ENCODE data around the gene POLR1E. TPM values are rescaled to one million over a fixed set of nuclear protein-coding genes. Genes with fewer than 3 reads are reported as not detected.
"Not testable (repeated sequence)": the region's sequence is repeated elsewhere in the genome, so short reads cannot be mapped to it uniquely, and the experiment has no call there.

The POLR1E gene
- polyA plus RNA-seq, 1 donor, result 30.6 TPM

DNA sequence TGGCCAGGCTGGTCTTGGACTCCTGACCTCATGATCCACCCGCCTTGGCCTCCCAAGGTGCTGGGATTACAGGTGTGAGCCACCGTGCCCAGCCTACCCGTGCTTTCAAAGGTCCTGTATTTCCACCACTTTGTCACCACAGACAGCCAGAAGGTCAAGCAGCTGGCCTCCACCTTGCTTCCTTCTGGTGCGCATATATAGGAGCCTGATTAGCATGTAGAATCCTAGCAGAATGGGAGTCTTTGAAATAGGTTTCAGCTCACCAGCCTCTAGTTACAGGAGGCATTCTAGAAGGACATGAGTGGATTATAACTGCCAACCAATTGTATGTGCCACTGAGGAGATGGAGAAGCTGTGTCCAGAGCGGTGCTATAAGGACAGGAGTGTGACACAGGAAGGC, 18.9 kb downstream of the POLR1E start:
- DNase-seq, result no peak

DNA sequence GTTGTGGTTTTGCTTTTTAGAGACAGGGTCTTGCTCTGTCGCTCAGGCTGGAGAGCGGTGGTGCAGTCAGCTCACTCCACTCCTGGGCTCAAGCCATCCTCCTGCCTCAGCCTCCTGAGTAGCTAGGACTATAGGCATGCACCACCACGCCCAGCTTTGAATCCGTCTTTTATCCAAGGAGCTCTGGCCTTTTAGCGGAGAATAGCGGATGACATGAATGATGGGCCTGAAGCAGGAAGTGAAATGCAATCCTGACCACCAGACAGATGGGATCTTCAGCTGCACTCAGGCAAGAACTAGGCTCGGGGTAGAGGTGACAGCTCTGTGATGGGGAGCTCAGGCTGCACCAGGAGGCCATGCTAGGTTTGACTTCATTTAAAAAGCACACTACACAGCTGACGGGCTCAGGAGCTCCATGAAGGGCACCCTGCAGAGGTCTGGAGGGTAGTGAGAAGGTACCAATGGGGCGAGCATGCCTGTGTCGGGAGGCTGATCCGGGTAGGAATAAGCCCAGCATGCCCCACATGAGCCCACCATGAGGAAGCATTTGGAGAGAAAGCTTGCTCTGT, 21.9 kb downstream of the POLR1E start:
- no peak for DNase-seq

DNA sequence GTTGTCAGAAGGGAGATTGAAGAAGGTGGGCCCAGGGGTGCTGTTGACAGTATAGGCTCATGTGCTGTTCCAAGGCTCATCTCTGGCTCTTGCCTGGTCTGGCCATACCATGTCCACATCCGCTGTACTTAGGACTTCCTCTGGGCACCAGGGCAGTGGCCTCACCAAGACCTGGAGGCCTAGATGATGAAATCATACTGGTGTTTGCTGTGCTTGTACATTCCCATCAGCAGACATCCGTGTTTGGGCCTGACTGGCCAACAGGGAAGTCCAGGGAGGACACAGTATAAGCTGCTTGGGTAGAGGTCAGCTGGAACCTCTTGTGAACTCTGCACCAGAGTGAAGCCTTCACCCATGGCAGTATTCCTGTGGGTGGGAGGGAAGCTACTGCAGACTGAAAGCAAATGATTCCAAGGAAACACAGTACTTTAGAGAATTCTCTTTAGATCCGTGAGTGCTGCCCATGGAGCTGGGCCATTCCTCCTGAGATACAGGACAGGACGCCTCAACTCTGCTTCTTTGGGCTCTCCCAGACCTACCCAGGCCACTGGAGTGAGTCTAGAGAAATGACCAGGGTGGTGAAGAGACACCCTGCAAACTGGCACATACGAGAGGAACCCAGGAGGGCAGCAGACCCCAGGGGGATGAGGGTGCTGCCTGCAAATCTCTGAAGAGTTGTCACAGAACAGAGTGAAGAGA, 22.5 kb downstream of the POLR1E start:
- DNase-seq, result no peak

DNA sequence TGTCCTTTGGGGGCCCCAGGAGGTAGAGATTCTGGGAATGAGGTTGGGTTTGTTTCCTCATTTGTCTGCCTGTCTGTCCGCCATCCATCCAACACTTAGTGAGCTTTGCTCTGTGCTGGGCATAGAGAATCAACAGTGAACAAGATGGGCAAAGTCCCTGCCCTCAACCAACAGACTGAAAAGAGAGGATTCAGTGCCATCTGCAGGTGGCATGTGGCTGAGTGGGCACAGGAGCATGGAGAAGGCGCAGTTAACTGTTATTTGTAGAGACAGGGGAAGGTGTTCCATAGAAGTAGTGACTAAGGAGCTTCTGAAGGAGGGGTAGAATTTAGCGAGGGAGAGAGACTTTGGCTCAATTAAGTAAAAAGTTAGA, 23.1 kb downstream of the POLR1E start:
- DNase-seq, result no peak

DNA sequence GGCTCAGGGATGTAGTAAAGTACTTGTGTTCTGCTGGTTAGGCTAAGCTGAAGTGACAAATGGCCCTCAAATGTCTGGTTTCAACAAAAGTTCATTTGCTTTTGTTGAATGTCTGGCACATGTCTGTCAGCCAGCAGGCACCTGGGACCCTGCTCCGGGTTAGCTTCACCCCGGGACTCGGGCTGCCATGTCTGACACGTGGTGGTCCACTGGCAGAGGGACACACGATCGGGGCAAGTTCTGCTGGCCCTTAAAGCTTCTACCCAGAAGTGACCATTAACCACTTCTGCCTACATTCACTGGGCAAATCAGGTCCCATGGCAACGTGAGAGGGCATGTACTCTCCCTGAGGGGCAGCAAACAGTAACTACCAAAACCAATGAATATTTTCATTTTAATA, 23.8 kb downstream of the POLR1E start:
- no peak for DNase-seq

DNA sequence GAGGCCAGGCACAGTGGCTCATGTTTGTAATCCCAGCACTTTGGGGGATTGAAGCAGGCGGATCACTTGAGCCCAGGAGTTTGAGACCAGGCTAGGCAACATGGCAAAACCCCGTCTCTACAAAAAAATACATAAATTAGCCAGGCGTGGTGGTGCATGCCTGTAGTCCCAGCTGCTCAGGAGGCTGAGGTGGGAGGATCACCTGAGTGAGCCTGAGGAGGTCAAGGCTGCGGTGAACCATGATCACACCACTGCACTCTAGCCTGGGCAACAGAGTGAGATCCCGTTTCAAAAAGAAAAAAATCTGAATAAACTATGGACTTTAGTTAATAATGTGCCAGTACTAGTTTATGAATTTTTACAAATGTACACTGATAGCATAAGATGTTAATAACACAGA, 24.3 kb downstream of the POLR1E start:
- not testable (repeated sequence) for DNase-seq

DNA sequence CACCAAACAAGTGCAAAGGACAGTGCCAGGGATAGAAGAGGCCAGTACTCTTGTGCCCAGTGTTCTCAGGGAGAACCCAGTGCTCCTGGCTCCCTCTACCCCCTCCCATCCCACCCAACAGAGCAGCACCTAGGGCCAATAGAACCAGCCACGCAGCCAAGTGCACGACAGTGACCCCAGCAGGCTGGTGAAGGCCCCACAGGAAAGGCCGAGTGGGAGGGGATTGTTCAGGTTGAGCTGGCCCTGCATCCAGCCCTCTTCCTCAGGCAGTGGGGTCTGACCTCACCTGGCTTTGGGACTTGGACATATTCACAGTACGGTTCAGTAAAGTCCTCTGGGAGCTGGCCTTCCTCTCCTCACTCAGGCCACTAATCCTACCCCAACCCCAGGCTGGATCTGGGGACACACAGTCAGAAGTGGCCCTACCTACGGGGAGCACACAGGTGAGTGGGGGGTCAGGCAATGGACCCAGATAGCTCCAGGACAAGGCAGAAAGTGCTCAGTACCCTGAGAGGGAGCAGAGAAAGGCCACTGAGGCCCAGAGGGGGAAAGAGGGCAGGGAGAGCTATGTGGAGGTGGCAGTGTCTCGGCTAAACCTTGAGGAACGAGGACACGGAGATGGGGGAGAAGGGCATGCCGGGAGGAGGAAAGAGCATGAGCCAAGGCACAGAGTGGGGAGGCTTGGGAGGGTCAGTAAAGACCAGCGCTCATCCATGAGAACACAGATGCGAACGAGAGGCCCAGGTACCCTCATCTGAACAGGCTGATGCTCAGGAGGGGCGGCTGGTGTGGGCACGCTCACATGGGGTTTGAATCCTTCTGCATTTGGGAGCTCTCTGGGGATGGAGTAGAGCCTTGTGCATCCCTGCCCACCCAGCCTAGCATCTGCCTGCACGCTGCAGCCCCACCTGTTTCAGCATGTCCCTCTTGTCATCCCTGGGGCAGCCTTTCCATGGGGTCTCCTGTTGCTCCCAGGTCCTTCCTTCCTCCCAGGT, 25.6 kb downstream of the POLR1E start:
- DNase-seq, result no peak

DNA sequence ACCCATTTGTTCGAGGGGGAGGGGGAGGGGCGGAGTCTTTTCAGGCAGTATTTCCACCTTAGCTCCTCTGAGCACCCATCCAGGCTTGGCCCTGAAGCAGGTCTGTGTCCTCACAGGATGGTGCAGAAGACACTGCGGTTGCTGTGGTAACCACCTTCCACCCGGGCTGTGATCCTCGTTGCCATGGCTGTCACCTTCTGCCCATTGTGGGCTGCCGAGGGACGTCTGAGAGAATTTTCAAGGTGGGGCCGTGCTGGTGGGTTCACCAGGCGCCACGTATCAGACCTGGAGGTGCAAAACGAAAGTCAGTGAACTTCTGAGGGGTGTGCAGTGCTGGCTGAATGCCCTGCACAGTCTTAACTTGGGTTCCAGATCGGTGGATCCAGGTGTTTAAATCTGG, 26.7 kb downstream of the POLR1E start:
- no peak for DNase-seq

DNA sequence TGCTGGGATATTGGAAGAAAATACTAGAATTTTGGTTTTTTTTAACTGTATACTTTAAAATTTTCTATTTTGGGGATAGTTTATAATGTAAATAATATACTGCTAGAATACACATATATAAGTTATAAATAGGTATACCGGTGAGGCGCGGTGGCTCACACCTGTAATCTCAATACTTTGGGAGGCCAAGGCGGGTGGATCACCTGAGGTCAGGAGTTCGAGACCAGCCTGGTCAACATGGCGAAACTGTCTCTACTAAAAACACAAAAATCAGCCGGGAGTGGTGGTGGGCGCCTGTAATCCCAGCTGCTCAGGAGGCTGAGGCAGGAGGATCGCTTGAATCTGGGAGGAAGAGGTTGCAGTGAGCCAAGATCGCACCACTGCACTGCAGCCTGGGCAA, 28.7 kb downstream of the POLR1E start:
- not testable (repeated sequence) for DNase-seq

DNA sequence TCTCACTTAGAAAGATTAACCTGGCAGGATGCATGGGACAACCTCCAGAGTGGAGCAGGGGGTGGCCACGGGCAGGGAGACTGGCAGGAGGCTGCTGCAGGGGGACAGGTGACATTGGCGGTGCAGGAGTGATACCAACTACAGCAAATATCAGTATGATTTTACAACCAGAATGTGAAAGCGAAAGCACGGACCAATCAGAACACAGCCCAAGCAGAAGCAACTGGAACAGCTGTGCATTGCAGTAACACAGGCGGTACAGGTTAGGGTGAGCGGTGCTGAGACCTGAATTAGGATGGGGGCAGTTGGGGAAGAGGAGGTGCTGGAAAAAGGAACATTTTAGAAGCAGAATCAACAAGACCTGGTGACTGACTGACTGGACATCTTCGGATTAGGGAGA, 29.3 kb downstream of the POLR1E start:
- no peak for DNase-seq

DNA sequence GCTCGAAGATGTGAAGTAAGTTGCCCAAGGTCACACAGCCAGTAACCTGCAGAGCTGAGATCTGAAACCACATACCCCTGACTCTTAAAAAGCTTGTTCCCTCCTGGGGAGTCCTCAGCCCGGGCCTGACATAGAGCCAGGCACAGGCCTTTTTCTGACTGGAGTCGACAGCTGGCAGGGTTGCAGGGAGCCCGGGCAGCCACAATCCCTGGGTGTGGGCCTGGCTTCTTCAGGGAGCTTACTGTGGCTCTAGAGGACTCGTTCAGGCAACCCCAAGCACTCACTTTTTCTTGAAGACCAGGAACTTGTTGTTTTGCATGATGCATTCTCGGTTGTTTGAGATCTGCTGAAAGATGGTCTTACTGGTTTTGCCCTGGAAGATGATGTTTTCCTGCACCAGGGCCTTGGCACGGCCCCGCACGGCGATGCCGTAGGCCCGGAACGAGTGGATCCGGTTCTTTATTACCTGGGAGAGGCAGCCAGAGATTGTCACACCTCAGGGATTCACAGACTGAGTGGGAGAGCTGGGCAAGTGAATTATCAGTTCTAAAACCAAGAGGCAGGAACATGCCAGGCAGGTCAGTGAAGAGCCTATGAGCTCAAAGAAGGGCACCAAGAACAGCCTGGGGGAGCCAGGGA, 30.0 kb downstream of the POLR1E start:
- DNase-seq, result no peak

DNA sequence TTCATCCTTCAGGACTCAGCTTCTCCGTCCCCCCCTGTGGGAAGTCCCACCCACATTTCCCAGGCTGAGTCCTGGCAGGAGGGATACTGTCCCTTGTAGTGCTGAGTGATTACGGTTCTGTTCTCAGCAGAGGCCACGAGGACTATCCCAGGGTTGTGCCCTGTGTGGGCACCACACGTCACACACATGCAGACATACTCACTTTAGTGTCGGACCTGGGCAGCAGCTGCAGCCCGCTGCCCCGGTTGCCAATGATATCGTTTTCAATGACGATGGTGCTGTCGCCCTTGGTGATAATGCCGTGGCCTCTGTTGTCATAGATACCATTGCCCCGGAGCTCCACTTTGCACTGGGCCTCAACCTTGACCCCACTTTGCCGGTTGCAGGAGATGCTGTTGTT, 32.2 kb downstream of the POLR1E start:
- DNase-seq, result no peak

DNA sequence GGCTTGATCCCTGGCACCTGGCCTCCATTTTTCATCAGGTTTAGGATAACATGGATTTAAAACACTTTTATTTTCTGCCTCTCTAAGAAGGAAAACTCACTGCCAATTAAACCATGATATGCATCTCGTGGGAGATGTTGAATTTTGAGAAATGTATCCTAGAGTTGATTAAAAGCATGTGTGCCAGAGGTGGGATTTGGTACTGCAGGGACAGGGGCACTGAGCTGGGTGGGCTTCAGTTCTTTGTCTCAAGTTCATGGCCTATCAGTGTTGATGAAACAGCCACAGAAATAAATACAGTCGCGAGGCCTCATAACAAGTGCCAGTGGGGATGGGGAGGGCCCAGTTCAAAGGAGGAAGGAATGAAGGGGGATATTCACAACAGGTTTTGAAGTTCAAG, 34.9 kb downstream of the POLR1E start:
- no peak for DNase-seq

DNA sequence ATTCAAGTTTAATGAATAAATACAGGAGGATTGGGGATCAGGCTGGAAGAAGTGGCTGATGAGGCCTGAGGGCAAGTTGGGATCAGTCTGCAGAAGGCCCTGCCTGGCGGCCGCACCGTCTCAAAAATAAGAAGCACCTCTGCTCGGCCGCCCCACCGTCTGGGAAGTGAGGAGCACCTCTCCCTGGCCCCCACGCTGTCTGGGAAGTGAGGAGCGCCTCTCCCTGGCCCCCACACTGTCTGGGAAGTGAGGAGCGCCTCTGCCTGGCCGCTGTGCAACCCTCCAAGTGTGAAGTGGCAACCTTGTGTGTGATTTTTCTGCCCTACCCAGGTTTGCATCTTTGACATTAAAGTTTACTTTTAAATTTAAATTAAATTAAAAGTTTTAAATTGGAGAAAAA, 35.4 kb downstream of the POLR1E start:
- DNase-seq, result no peak

DNA sequence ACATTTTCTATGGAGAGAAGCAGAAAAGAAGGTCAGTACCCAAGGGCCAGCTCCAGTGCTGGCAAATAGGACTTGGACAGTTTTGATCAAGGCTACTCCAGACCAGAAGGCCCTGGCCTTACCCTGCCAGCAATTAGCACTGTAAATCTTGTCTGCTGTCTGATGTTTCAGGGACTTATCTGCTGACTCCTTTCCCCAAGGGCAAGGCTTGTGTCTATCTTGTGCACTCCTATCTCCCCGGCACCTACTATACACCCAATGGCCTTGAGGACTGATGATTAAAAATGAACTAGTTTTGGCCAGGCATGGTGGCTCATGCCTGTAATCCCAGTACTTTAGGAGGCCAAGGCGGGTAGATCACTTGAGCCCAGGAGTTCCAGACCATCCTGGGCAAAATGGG, 37.2 kb downstream of the POLR1E start:
- no peak for DNase-seq

DNA sequence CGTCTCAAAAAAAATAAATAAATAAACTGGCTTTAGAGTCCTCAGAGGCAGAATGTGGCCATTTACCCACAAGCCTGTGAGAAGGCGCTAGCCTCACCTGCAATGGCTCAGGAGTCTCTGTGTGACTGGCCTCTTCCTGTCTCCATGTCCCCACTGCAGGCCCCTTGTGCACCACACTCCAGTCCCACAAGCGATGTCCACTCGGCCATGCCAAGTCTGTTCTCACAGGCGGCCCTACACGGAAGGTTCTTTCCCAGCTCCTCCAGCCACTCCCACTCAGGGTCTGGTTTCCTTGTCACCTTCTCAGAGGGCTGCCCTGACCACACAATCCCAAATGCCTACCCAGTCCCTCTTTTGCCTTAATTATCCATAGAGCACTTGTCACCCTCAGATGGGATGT, 38.2 kb downstream of the POLR1E start:
- DNase-seq, result no peak

DNA sequence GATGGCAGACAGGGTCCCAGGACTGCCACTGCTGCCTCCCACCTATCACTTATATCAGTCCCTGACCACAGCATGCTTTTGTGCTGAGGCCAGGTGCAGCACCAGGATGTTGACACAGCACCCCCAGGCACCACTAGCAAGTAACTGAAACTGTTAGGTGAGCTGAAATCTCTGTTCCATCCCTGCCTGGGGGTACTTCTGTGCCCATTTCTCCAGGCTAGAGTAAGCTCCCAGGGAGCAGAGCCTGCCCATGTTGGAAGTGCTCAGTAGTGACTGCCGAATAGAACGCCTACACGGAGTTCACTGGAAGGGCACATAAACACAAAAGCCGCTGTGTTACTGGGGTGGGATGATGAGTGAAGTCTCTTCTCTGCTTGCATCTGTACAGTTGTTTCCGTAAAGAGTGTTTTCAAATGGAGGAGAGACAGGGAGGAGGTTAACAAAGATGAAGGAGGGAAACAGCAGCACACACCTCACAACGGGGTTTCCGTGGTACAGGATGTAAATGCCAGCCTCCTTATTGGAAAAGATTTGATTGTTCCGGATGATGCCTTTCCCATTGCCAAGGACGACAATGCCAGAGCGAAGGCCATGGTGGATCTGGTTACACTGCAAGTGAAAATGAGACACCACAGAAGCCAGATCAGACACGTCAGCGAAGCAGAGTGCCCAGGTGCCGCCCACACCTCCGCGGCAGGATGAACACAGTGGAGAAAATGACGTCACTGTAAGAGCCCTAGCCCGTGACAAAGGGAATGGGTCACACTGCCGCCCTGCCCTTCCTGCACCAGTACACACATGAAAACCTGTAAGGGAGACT, 43.1 kb downstream of the POLR1E start:
- DNase-seq, result no peak

DNA sequence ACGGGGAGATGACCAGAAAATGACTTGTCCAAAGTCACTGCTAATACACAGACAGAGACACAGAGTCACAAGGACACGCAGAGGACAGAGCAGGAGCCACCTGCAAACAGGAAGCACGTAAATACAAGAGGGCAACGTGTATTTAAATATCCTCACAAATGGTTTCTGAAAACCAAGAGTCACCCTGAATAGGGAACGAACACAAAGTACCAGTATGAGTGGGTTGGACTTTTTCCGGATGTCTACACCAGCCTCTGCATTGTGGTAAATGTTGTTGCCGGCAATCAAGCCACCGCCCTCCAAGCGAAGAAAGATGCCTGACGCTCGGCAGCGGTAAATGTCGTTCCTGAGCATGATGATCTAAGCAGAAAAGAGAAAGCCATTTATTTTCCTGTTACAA, 46.0 kb downstream of the POLR1E start:
- no peak for DNase-seq

DNA sequence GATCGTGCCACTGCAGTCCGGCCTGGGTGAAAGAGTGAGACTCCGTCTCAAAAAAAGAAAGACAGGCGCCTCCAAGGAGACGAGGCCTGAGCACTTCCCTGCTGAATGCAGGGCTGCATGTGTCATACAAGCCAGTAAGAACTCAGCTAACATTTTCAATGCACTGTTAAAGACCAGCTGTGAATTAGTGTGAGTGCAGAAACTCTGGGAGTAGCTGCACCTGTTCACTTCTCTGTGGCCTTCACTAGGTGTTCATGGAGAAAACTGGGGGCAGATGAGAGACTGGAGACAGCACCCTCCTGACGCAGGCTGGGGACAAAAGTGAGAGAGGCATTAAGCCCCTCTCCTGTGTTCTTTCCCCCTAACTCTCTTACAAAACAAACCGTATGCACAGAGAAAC, 48.7 kb downstream of the POLR1E start:
- no peak for DNase-seq

DNA sequence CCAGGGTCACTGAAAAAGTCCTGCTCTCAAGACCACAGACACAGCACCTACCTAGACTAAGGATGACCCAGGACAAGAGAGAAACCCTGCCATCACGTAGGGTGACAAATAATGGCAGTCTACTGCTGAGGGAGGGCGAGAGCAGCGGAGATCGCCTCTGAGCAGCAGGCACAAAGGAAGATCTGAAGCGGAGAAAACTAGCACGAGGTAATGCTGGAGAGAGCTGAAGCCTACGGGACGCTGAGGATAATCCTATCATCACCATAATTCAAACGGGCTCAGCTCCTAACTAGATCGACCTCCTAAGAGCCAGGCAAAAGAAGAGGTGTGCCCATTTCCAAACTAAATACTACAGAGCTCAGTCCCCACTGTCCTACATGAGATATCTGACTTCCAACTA, 49.2 kb downstream of the POLR1E start:
- DNase-seq, result no peak

DNA sequence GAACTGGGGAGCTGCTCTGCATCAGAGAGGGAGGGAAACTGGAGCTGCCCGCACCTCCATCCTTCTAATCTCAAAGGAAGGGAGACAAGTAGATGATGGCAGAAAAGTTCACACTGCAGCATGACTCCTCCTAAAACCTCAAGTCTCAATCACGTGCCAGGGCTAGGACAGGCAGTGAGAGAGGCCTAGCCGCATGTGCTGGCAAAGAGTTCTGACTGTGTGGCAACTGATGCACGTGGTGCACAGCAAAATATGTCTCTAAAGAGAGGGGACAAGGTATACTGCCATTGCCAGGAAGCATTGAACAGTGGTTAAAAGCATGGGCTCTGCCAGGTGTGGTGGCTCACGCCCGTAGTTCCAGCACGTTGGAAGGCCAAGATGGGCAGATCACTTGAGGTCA, 52.4 kb downstream of the POLR1E start:
- no peak for DNase-seq

DNA sequence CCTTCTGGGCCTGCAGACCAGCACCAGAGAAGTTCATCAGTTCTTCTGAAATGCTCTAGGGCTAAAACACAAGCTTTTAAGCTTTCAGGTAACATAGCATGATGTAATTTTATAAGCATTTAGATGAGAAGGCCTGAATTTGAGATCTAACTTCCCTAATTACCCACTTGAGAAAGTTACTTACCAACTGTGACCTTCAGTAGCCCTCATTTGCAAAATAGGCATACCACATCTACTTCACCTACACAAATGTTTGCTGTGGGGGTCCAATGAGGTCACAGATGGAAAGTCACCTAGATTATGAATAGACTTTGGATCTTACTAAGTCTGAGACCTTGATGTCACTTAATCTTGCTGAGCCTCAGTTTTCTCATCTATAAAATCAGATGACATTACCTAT, 53.9 kb downstream of the POLR1E start:
- no peak for DNase-seq

Measured in hindlimb muscle (tissue), 1 donor.